Anterior cingulate cortex (tissue), 58 donors: ENCODE results near the gene AXL.
"Not testable (repeated sequence)": the region's sequence is repeated elsewhere in the genome, so short reads cannot be mapped to it uniquely, and the experiment has no call there.

Experiments
- DNase-seq, 58 donors: peaks; one replicate each; lab custom pipeline; 2025; lab: John Stamatoyannopoulos, UW

Gene AXL

GRCh38 chr19:41205995-41206394 lies 13.0 kb upstream of the AXL start:
- DNase-seq, result no peak

DNA sequence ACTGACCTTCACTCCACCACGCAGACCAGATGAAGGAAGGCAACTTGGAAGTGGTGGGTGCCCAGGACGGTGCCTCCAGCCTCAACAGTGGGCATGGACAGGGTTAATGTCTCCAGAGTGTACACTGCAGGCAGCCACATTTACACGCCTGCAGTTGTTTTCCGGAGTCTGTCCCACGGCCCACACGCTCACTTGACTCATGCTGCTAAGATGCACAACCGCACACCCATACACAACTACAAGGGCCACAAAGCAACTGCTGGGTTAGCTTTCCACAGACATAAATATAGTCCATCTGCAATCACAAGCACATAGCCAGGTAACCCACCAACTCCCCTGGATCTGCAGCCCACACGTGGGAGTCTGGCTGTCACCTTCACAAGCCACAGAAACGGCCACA lies 12.6 kb upstream of the AXL start:
- no peak for DNase-seq

DNA sequence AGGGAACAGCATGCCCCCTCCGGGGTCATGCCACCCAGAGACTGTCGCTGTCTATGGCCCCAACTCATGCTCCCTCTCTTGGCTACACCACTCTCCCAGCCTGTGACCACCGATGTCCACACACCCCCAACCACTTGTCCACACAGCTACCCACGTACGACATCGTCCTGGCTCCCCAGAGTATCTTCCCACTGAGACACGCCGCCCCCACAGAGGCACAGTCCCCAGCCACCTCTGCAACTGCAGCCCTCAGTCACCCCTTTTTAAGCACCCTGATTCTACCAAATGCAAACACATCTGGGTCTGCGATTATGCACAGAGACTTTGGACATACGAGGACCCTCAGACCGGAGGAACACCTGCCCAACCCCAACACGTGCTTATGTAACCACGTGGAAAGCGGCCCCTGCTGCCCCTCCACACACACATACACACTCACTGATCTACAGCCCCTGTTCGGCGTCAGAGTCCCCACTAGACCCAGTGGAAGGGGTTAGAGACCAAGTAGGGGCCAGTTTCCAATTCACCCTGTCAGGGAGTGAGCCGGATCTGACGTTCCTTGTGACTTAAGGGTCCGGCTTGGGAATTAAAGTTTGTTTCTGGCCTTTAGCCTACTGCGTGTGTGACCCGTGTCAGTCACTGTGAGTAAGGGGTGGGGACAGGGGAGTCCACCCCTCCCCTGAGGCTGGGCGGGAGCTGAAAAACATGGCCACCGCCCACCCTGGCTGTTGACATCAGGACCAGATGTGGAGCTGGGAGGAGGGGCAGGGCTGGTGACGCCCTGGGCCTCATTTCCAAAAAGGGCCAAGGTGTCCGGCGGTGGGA lies 11.9 kb upstream of the AXL start:
- DNase-seq, result no peak

DNA sequence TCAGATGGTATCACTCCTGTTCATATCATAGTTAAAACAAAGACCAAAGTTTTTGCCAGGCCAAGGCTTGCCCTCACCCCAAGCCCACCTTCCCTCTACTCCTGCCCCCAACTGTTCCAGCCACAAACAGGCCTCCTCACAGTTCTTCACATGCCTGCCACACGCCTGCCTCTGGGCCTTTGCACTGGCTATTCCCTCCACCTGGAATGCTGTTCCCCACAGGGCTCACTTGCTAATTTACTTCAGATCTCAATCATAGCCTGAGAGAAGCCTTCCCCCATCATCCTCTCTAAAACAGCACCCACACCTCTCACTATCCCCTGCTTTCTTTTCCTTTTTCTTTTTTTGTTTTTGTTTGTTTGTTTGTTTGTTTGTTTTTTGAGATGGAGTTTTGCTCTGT lies 4.9 kb upstream of the AXL start:
- DNase-seq, result no peak

DNA sequence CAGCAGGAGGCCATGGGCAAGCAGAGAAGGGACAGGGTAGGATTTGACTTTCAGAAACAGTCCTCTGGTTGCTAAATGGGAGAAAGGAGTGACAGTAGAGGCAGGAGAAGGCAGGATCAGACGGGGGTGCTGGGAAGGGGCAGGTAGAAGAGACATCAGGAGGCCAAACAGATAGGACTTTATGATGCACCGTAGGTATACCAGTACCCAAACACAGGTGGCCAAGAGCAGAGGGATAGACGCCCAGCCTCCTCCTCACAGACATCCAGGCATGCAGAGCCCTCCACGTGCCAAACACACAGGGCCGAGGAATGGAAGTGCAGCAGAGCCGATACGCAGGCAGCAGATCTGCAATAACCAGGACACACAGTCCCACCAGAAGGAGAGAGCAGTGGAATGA lies 1.3 kb upstream of the AXL start:
- no peak for DNase-seq

GRCh38 chr19:41218249-41218614 lies 791 bp upstream of the AXL start:
- DNase-seq, result no peak

- DNase-seq, result peak in 1 of 58 donors; percentile 6
These were observed 1.0 kb downstream of the AXL start for GRCh38 chr19:41219924-41220567.

GRCh38 chr19:41220811-41221210 lies 1.8 kb downstream of the AXL start:
- no peak for DNase-seq

DNA sequence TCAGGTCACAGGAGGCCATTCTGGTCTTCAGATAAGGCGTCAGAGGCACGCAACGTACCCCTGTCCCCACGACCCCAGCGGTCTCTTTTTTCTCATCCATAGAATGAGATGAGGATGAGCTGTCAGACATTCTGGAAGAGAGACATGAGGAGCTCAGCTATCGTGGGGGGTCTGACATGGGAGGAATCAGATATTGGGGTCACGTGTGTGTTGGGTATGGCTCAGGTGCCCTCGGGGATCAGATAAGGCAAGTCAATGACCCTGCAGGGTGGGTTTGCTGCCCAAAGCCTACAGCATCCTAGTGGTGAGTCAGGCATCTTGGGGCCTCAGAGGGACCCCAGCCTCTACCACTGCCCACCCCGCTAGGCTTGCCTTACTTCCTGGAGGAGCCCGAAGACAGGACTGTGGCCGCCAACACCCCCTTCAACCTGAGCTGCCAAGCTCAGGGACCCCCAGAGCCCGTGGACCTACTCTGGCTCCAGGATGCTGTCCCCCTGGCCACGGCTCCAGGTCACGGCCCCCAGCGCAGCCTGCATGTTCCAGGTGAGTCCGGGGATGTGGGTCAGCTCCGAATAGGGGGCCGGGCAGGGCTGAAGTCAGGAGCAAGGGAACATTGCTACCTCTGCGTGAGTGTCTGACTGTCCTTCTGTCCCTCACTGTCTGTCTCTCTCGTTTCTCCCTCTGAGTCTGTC lies 2.6 kb downstream of the AXL start:
- no peak for DNase-seq

DNA sequence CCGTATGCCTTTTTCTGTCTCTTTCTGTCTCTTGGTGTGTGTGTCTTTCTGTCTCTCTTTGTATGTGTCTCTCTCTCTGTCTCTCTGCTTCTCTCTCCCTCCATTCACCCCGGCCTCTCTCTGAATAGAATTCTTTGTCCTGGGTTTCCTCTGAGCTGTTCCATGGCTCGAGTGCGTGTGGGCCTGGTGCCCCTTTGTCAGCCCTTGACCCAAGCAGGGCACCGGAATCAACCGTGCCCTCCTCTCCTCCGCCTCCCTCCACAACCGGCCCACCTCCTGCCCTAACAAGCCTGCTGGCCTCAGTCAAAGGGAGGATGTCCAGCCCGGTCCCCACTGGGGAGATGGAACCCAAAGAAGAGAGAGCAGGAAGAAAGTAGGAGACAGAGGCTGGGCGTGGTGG lies 3.2 kb downstream of the AXL start:
- DNase-seq, result peak in 2 of 58 donors; percentile 7 to 19

DNA sequence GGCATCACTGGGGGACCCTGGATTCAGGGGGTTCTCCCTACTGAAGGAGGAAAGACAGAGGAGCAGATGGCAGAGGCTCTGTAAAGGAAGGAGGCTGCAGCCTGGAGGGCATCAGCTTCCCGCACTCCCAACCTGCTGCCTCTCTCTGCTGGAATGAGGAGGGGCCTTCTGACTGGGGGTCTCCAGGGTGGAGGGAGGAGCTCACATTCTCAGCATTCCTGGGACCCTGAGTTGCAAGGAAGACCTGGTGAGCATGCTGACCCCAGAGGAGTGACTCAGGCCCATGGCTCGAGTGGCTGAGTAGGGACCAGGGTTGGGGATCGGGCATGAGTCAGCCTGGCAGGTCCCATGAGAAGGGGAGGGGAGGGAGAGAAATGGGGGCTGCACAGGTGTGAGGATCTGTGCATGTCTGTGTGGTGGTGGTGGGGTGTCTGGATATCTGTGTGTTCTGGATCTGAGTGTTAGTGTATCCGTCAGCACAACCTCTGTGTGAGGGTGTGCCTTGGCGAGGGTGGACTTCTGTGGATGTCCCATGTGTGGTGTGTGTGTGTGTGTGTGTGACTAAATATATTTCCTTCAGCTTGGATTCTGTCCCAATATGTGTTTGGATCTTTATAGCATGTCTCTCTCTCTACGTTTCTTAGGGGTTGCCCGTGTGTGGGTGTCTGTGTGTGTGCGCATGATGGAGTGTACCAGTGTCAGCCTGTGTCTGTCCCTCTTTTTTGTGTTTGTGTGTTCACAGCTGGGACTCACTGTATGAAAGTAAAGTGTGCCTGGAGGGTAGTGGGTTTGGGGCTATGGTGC lies 4.6 kb downstream of the AXL start:
- DNase-seq, result peak in 1 of 58 donors; percentile 7

DNA sequence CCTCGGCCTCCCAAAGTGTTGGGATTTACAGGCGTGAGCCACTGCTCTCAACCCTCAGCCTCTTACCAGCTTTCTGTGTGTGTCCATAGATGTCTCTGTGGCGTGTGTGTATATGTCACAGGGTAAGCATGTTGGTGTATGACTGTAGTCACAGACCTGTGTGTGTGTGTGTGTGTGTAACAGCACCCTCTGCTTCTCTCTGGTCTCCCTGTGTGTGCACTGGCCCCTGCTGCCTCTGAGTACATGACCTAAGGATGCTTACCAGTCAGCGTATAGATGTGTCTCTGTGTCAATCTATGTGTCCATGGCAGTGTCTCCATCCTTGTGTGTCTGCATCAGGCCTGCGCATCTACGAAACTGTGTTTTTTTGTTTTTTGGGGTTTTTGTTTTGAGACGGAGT lies 5.6 kb downstream of the AXL start:
- no peak for DNase-seq

DNA sequence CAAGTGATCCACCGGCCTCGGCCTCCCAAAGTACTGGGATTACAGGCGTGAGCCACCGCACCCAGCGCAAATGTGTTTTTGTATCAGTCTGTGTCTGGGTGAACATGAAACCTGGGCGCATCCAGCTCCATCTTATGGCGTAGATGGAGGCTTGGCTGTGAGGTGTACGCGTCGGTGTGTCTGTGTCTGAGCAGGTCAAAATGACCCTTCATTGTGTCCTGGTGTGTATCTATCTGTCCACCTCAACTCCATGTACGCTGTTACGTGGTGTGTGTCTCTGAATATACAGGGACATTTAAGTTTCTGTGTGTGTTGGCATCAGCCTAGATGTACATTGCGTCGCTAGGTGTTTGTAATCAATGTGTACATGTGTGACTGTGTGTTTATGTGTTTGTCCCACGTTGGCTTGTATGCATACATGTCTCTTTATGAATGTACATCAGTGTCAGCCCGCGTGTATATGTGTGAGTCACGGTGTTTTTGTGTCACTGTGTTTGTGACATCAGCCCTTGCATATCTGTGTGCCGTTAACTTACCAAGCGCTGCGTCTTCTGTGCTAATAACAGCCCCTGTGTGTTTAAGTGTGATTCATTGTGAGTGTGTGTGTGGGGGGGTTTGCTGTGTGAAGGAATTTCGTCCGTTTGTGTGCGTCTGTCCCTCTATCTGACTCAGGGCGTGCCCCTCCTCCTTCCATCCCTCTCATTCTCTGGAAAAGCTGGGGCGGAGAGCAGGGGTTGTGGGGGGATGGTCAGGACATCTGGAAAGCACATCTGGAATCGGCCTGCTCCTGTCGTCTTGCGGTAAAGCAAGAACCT lies 6.4 kb downstream of the AXL start:
- DNase-seq, result peak in 4 of 58 donors; percentile 33 to 68 (median 52)

GRCh38 chr19:41226053-41226873 lies 7.2 kb downstream of the AXL start:
- peak in 47 of 58 donors; percentile 5 to 70 (median 36) for DNase-seq

GRCh38 chr19:41226874-41227390 lies 7.9 kb downstream of the AXL start:
- no peak for DNase-seq

DNA sequence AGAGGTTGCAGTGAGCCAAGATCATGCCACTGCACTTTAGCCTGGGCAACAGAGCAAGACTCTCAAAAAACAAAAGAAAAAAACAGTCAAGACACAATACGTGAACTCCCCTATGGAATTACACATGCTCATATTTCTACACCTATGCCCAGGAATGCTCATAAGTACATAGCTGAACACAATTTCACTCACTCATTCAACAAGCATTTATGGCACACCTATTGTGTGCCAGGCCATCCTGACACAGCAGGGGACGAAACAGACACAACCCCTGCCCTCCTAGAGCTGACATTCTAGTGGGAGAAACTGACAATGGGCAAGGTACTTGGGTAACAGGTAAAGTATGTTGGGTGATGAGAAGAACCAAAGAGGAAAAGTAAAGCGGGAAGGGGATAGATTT lies 9.5 kb downstream of the AXL start:
- no peak for DNase-seq

- DNase-seq, result not testable (repeated sequence)
These were observed 10.3 kb downstream of the AXL start for GRCh38 chr19:41229338-41229737.

GRCh38 chr19:41230067-41230857 lies 11.2 kb downstream of the AXL start:
- DNase-seq, result no peak
